GM19035 (cell line): ENCODE data around the gene MPP3.
"Not testable (repeated sequence)": the region's sequence is repeated elsewhere in the genome, so short reads cannot be mapped to it uniquely, and the experiment has no call there.

ENCODE experiments used
- ATAC-seq: cut with Tn5 transposase; IDR thresholded peaks from one replicate; pipeline ENCODE4 v1.9.1; 2021; ENCODE audit not compliant: unreplicated experiment

MPP3 gene

GRCh38 chr17:43860927-43861622 lies 28.1 kb upstream of the MPP3 start:
- no peak for ATAC-seq

- ATAC-seq, result no peak
These were observed 27.3 kb upstream of the MPP3 start for GRCh38 chr17:43860077-43860725.

DNA sequence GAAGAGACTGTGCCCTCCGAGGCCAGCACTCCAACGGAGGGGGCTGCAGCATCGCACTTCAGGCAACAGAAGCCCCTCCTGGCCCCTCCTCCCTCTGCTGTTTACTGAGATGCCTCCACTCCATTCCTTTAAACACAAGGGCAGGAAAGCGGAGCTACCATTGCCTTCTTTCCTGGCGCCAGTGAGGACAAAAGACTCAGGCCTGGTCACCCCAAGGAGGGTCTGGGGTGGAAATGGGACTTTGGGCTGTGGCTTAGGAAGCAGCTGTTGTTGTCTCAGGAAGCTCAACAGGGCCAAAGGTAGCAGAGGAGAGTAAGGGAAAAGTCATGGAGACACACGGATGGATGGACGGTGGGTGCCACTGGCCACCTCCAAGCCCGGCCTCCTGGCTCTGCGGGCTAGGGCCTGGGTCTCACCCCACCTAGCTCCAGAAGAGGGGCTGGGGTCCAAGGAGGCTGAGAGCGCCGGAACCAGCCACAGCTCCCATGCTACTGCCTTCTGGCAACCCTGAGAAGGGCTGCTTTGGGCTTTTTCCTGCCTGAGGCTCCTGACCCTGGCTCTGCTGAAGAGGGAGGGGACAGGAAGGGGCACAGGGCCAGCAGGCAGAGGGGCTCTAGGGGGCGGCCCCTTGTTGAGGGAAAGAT lies 25.1 kb upstream of the MPP3 start:
- ATAC-seq, result no peak

- ATAC-seq, result no peak
These were observed 24.2 kb upstream of the MPP3 start for GRCh38 chr17:43857141-43857540.

DNA sequence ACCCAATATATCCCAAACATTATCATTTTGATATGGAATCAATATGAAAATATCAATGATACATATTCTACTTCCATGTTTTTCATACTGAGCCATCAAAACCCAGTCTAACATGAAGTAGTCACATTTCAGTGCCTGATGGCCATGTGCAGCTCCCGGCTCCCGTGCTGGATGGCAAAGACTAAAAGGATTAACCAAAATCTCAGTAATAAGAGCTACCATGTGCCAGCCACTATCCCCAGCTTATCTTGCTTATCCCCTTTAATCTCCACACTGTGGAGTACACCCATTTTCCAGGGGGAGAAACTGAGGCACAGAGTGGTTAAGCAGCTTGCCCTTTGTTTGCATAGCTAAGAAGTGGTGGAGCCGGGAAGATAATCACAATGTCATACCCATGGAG lies 23.2 kb upstream of the MPP3 start:
- no peak for ATAC-seq

DNA sequence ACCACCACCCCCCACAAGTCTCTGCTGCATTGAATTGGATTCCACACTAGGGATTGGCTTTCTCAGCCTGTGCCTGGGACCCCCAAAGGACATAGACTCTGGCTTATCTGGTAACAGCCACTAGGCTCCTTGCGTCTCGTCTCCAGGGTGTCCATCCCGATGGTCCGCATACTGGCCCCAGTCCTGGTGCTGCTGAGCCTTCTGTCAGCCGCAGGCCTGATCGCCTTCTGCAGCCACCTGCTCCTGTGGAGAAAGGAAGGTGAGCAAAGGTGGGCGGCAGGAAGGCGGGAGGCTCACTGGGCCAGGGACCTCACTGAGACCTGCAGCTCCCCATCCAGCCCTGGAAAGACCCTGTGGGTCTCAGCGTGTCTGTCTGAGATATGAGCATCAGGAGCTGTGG lies 22.1 kb upstream of the MPP3 start:
- no peak for ATAC-seq

DNA sequence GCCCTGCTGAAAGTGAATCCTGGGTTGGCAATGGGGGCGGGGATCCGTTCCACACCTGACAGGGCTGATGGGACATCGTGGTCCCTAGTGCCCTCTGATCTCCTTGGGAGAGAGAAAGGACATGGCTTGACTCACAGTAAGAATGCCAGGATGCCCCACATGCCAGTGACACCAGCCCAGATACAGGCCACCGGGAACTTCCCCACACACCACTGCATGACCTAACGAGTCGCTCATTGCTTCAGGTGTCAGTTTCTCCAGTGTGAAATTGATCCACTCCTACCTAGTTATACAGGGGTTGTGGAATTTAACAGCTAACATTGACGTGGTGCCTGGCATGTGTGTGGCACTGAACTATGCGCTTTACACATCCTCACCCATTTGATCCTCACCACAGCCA lies 21.6 kb upstream of the MPP3 start:
- ATAC-seq, result no peak

DNA sequence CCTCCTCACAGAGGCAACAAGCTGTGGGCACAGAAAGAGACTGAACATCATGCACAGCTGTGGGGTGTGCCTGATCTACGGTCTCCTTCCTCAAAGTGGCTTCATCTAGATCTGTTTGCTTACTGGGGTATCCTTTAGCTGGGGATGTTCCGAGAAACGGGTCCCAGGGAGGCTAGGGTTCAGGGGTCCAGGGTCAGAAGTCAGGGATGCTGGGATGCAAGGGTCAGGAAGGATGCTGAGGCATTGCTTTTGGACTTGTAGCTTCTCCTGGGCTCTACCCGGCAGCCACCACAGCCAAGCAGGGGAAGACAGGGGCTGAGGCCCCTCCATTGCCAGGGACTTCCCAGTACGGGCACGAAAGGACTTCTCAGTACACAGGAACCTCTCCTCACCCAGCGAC lies 20.6 kb upstream of the MPP3 start:
- no peak for ATAC-seq

DNA sequence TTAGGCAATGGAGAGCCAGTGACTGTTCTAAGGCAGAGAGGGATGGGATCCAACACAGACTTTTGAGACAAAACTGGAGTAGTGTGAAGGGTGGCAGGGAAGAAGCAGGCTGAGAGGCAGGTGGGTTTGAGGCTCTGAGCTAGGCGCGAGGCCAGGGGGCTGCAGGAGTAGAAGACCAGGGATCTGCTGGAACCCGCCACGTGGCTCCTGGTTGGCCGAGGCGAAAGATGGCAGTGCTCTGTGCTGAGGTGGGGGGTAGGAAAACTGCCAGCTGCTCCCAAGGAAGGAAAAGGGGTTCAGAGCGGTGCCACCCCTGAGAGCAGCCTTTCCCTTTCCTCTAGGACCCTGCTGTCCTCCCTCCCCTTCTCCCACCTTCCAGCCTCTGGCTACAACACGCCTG lies 19.6 kb upstream of the MPP3 start:
- no peak for ATAC-seq

DNA sequence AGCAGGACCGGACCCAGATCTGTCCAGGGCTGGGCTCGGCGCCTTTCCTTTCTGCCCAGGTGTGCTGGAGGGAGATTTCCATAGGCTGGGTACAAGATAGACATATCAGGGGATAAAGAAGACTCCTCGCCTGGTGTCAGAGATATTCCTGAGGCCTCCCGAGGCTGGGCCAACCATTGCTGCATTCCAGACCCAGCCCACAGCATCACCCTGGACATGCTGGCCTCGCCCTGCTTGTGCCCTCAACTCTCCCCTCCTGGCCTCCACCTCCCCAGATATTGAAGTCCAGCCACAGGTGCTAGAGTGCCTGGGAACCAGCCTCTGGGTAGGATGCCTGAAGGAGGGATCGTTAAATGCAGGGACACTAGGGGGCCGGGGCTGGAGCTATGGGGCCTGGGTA lies 16.2 kb upstream of the MPP3 start:
- ATAC-seq, result no peak

DNA sequence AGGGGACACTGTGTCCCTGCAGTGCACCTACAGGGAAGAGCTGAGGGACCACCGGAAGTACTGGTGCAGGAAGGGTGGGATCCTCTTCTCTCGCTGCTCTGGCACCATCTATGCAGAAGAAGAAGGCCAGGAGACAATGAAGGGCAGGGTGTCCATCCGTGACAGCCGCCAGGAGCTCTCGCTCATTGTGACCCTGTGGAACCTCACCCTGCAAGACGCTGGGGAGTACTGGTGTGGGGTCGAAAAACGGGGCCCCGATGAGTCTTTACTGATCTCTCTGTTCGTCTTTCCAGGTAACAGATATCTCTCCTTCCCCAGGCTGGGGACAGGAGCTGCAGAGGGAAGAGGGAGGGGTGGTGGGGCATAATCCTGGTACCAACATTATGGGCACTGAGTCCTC lies 15.7 kb upstream of the MPP3 start:
- no peak for ATAC-seq

DNA sequence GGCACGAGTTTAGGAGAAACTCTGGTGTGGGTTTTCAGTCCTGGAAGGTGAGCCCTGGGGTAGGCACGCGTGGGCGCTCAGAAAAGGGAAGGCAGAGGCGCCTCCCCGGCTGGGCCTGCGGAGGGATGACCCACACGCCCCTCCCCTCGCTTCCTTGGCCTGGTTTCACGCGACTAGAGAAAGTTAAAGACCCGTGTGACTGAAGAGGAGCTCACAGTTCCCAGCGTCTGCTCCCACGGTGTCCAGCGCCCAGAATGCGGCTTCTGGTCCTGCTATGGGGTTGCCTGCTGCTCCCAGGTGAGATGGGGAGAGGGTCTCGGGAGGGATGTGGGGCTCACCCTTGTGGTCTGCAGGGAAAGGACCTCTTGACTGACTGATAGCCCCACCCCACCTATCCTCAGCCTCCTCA lies 14.0 kb upstream of the MPP3 start, which contains the start of gene CD300LG:
TSS of gene CD300LG (plus strand) at position 214 of the 409 bp plus-strand sequence. CDS start at position 255, 41 bp downstream.
- no peak for ATAC-seq

GRCh38 chr17:43846221-43846712 lies 13.3 kb upstream of the MPP3 start:
- no peak for ATAC-seq

DNA sequence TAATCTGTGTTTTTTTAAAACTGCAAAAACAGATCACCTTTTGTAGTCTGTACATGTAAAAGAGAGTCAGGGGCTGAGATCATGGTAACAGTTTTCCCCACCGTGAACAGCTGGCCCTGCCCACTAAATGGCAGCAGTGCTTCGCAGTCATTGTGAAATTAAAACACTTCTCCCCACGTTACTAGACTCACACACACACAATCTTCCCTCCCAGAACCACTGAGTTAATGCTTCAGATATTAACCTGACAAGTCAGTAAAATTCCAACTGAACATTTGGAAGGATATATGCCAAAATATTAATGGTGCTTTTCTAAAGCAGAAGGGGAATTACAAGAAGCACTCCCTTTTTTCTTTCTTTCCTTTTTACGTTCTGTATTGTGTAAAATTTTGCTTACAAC lies 12.8 kb upstream of the MPP3 start:
- no peak for ATAC-seq

DNA sequence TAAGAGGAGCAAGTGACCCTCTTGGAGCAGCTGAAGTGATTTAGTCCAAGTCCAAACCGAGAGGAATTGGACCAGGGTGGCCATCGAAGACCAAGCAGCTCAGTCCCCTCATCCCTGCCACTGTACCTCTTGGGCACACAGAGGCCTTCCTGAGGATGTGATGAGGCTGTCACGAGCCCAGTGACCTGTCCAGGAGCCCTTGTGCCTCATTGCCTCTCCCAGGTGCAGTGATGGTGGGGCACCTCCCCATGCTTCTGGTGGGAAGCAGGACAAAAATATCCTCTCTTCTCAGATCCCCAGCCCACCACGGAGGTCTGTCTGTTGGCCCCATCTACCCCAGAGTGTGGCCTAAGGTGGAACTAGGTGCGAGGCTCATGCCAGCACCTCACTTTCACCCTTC lies 11.3 kb upstream of the MPP3 start:
- no peak for ATAC-seq

- ATAC-seq, result no peak
These were observed 10.0 kb upstream of the MPP3 start for GRCh38 chr17:43842975-43843325.

GRCh38 chr17:43842091-43842974 lies 9.4 kb upstream of the MPP3 start:
- ATAC-seq, result not testable (repeated sequence)

- no peak for ATAC-seq
These were observed 8.3 kb upstream of the MPP3 start for GRCh38 chr17:43841282-43841681.

DNA sequence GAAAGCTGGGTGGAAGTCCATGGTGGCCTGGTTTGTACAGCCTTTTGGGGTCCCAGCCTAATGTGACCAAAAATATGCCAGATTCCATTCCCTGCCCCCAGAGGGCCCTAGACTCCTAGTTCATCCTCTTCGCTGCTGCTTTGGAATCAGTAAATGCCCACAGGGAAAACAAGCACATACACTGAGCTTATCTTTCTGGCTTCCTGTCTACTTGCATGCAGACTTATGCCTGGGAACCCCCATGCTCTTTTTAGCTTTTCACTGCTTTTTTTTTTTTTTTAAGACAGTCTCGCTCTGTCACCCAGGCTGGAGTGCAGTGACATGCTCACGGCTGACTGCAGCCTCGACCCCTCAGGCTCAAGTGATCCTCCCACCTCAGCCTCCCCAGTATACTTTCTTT lies 7.9 kb upstream of the MPP3 start:
- no peak for ATAC-seq

DNA sequence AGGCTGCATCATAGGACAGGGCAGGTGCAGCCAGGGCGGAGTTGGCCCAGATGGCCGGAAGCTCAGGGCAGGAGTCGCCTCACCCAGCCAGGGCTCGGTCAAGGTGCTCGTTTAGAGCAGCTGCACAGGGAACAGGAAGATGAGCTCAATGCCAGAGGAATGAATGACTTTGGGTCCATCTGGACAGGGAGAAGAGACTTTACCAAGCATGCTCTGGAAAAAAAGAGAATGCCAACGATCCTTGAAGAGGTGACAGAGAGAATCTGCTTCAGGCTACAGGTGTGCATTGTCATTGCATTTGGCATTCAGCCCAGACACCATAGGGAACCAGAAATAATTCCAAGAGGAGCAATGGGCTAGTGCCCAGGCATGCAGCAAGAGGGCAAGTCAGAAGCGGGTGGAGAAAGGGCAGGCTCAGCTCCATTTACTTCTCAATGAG lies 6.7 kb upstream of the MPP3 start:
- no peak for ATAC-seq

DNA sequence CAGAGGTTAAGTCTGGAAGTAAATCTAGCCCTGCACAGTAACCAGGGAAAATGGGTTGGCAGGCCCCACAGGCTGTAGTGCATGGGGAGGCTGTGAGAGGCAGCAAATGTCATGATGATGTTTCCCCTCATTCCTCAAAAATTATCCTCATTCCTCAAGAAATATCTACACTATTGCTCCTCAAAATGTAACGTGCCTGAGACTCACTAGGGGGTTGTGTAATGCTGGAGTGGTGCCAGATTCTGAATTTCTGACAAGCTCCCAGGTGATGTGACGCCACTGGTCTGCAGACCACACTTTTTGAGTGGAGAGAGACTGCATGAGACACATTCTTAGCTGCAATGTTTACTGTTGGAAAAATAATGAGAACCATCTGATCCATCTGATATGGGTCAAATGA lies 1.2 kb upstream of the MPP3 start:
- ATAC-seq, result no peak
